Stimulated activated CD4-positive, alpha-beta T cell treated with anti-CD3 and anti-CD28 coated beads, Interleukin-15, amount 100 ng/mL, for 1 hour (primary cell): Measurements from ENCODE around the gene TMEM127.
A peak's percentile ranks its signal among the peaks of the same experiment; 100 is the strongest.
"Not testable (repeated sequence)": the region's sequence is repeated elsewhere in the genome, so short reads cannot be mapped to it uniquely, and the experiment has no call there.

Experiments used
- DNase-seq, 2 donors: peaks; one replicate each; pipeline ENCODE4 v3.0.0-alpha.2; 2020; ENCODE audit warnings: low read depth in 1 of 2, low spot score in 1 of 2

TMEM127 gene

GRCh38 chr2:96265840-96266679 lies at the start of gene TMEM127, which contains the start of gene CIAO1:
TSS of gene TMEM127 (minus strand) at chr2:96265997. CDS start at chr2:96265381, 616 bp downstream.
TSS of gene CIAO1 (plus strand) at chr2:96266225. CDS start at chr2:96266351, 126 bp downstream.
- peak; percentile 94 to 95 for DNase-seq

GRCh38 chr2:96315005-96315399 lies 49.2 kb upstream of the TMEM127 start:
- DNase-seq = no peak

DNA sequence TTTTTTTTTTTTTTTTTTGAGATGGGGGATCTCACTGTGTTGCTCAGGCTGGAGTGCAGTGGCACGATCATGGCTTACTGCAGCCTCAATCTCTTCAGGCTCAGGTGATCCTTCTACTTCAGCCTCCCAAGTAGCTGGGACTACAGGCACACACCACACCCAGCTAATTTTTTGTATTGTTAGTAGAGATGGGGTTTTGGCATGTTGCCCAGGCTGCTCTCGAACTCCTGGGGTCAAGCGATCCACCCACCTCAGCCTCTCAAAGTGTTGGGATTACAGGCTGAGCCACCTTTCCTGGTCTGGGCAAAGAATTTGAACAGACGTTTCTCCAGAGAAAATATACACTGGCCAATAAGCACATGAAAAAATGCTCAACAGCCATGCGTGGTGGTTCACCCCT lies 42.5 kb upstream of the TMEM127 start:
- no peak for DNase-seq

DNA sequence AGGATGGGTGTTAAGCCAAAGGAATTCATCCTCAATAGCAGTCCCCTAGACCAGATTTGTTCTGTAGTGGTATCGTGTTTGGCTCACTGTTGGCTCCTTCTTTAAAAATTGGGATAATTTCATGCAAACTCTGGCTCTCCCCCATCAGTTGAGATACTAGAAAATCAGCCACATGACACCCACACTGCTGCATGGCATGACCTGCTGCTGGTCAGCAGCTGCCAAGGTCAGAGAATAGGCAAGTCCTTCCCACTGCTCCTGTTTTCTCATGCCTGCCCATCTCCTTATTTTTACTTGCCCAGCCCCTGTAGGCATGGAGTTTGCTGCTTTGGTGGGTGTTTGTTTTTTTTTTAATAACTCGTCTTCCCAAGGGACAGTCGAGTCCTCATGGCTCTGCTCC lies 40.6 kb upstream of the TMEM127 start:
- DNase-seq = no peak

DNA sequence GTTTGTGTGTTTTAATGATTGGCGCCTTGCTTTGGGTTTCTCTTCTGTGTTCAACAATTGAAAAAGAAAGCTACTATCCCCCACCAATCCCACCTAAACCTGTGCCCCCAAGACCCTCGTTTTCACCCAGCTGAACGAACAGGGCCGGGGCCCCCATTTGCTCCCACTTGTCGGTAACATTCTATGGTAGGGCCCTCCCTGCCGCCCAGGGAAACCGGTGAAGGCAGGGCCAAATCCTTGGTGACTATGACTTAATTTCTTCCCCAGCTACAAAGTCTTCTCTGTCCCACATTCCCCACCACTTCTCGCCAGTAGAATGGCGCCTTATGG lies 40.1 kb upstream of the TMEM127 start:
- DNase-seq = no peak

- peak; percentile 77 to 88 for DNase-seq
Measured at GRCh38 chr2:96305091-96305978, 39.5 kb upstream of the TMEM127 start, which contains the start of gene SNRNP200. TSS of gene SNRNP200 (minus strand) at chr2:96305546. CDS start at chr2:96305437, 109 bp downstream.

- DNase-seq = no peak
Measured at GRCh38 chr2:96304606-96305005, 38.8 kb upstream of the TMEM127 start.

- no peak for DNase-seq
Measured at GRCh38 chr2:96301865-96302264, 36.1 kb upstream of the TMEM127 start.

DNA sequence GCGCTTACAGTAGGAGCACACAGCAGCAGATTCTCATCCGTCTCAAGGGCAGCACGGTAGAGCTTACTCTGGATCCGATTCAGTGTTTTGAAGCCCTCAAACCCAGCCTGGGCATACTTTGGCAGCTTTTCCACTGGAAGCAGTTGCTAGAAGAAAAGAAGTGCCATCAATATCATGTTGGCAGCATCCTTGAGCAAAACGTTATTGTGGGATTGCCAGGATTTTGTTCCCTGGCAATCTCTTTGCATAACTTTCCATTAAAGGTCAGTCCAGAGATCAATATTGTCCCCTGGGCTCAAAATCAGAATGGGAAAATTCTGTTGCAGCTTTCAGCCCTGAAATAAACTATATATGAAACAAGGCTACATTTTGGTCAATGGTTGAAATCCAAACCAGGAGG lies 31.1 kb upstream of the TMEM127 start:
- no peak for DNase-seq

DNA sequence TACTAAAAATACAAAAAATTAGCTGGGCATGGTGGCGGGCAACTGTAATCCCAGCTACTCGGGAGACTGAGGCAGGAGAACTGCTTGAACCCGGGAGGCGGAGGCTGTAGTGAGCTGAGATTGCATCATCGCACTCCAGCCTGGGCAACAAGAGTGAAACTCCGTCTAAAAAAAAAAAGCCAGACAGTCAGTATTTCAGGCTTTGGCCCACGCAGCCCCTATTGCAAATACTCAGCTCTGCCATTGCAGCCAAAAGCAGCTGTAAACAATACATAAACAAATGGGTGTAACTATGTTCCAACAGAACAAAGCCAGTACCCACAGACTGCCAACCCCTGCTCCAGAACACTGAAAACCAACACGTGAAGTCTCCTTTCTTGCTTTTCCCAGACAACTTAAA lies 28.5 kb upstream of the TMEM127 start:
- DNase-seq = not testable (repeated sequence)

- DNase-seq = no peak
Measured at GRCh38 chr2:96291751-96292150, 26.0 kb upstream of the TMEM127 start.

- DNase-seq = no peak
Measured at GRCh38 chr2:96287273-96287856, 21.6 kb upstream of the TMEM127 start.

DNA sequence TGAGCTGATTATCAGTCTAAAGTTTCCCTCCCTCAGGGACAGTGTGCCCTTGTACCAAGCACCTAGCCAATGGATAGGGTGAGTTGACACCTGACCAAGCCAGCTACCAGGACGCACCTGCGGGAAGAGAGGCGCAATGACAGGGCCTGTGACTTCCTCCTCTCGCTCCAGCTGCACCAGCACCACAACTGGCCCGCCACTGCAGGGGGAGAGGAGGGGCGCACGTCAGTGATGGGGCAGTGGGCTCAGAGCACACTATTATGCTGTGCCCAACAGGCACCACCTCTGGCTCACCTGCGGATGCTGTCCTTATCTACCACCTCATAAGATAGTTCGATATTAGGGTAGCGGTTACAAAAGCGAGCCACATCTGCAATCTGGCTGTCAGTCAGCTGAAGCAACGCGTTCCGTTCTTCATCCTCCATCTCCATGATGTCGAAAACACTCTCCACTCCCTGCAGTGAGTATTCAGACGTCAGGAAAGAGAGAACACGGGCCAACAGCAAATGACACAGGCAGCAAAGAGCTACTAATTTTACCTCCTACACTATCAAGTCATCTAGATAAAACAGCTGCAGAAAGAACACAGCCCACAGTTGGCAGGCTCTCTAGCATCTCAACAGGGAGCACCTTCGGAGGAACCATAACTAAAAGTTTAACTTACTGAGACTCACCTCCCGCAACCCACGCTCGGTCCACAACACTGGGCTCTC lies 11.1 kb upstream of the TMEM127 start:
- DNase-seq = no peak

DNA sequence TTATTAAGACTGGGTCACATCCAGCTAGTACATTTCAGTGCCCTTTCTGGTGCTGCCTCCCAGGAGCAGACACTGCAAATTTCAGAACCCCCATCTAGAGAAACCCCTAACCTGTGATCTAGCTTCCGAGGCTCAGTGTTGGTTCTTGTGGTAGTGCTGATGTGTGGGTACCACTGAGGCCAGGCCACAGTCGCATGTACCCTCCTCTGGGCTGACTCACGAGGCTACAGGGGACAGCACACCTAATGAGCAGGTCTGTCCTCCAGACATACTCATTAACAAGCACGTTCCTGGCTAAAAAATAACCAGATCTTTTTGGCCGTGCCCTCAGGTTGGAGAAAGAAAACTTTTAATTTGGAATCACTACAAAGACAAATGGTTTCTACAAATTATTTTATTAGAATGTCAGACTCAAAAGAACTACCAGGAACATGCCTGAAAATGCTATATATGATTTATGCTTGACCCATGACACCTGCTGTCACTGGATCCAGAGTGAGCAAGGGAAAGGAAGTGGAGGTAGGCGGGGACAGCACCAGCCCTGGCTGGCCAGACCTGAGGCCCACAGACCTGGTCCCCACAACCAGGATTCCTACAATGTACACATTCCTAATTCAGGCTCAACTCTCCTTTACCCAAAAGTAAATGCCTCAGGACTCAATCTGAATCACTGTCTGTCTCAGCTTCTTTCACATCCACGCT lies 8.7 kb upstream of the TMEM127 start:
- DNase-seq = no peak

GRCh38 chr2:96273763-96274162 lies 8.0 kb upstream of the TMEM127 start:
- DNase-seq = no peak

GRCh38 chr2:96271995-96272394 lies 6.2 kb upstream of the TMEM127 start:
- no peak for DNase-seq

GRCh38 chr2:96267159-96267971 lies 1.6 kb upstream of the TMEM127 start:
- DNase-seq = peak in 1 of 2 donors; percentile 32

DNA sequence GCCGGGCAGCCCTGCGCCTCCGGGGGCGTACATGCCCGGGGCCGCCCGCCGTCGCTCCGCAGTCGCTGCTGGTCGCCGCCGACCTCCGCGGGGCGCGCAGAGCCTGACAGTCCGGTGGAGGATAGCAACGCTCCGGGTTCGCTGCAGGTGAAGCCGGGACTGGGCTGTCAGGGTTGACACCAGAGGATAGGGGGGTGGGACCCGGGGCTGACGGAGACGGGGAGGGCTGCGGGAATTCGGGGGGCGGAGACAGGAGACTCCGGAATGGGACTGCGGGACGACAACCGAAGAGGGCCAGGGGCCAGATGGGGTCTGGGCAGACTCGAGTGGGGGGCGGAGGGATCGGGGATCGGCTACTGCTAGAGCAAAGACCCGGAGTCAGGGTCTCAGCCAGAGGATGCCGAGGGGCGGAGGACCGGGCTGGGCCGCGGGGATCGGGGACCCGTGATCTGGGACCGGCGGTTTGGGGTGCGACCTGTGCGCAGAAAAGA lies 403 bp downstream of the TMEM127 start:
- DNase-seq = peak in 1 of 2 donors; percentile 16

DNA sequence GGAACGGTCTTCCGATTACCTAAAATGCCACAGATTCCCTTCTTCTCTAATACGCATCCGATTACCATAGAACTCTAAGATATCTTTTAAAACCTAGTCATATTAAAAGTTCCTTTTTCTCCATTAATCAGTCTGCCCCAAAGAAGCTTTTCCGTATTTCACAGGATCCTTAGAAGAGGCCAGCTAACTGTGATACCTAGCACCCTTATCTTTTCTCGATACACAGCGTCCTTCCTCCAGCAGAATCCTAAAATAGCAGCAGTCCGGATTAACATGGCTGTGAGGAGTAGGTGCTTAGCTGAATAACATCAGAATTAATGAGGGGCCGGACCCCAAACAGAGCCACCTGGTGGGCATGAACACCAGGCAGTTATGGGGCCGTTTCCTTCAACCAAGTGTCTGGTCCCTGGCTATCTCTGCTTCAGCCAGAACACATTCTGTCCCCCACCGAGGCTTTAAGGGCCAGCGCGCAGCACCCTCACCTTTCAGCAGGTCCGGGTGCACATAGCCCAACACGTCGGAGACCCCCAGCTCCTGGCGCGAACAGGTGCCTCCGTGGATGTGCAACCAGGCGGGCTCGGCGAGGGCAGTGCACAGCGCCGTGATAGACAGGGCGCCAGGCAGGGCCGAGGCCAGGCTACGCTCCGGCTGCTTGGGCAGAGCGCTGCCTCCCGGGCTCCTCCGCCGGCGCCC lies 995 bp downstream of the TMEM127 start:
- peak in 1 of 2 donors; percentile 4 for DNase-seq
